Breast epithelium (tissue), 4 donors: ENCODE data around the gene TAS2R31. TPM values are rescaled to one million over a fixed set of nuclear protein-coding genes. Genes with fewer than 3 reads are reported as not detected.
"Not testable (repeated sequence)": the region's sequence is repeated elsewhere in the genome, so short reads cannot be mapped to it uniquely, and the experiment has no call there.

Experiments
- DNase-seq, 2 donors: peaks; one replicate each; pipeline ENCODE4 v3.0.0-alpha.2; 2019; ENCODE audit warnings: low spot score in 2 of 2
- H3K27ac ChIP-seq, 2 donors: fragments of 200-600 bp; sonication (generic) in 1 of 2; one replicate each; pipeline ENCODE4 v1.5.1; 2016 to 2019; ENCODE audit warnings: mild to moderate bottlenecking in 1 of 2
- H3K27me3 ChIP-seq, 2 donors: fragments of 200-600 bp; sonication (generic) in 1 of 2; one replicate each; pipeline versions ENCODE4 v1.5.1 to v1.6.0; 2017 to 2019; ENCODE audit warnings: control low read depth in 1 of 2, mild to moderate bottlenecking in 1 of 2
- H3K36me3 ChIP-seq: fragments of 200-600 bp; one replicate; pipeline ENCODE4 v1.5.1; 2019
- H3K4me1 ChIP-seq, 2 donors: fragments of 200-600 bp; sonication (generic); one replicate each; pipeline ENCODE4 v1.5.1; 2016 to 2019; ENCODE audit warnings: control low read depth in 1 of 2
- H3K4me3 ChIP-seq, 3 donors: fragments of 200-600 bp; sonication (generic); 1 replicate in 2 of 3; 2 replicates in 1 of 3; pipeline ENCODE4 v1.5.1; 2016 to 2019; ENCODE audit warnings: mild to moderate bottlenecking in 3 of 3, moderate library complexity in 2 of 3
- H3K9me3 ChIP-seq, 2 donors: fragments of 200-600 bp; sonication (generic) in 1 of 2; one replicate each; pipeline ENCODE4 v1.5.1; 2016 to 2019; ENCODE audit warnings: control low read depth in 1 of 2
- CTCF ChIP-seq, 3 donors: fragments of 450-650 bp; IDR thresholded peaks; one replicate each; pipeline ENCODE4 v1.5.1; 2016 to 2017; ENCODE audit warnings: antibody characterized with exemption in 3 of 3, mild to moderate bottlenecking in 3 of 3, moderate library complexity in 3 of 3
- POLR2A ChIP-seq: fragments of 450-650 bp; IDR thresholded peaks from one replicate; pipeline ENCODE4 v1.6.1; 2016; ENCODE audit warnings: antibody characterized with exemption, mild to moderate bottlenecking, moderate library complexity
- POLR2AphosphoS5 ChIP-seq, 3 donors: sonication (generic); formaldehyde crosslinking; IDR thresholded peaks; one replicate each; pipeline ENCODE4 v1.6.1; 2017; ENCODE audit warnings: antibody characterized with exemption in 3 of 3
- intact Hi-C: fragments of 100-400 bp; cut with DNase I; formaldehyde crosslinking; loops from one replicate; pipeline ENCODE4 v1.15.1; 2023; ENCODE audit warnings: low total_unique reads
- total RNA-seq, 3 donors: library from RNA; depleted of rRNA; stranded (reverse); fragments of >200 nt; gene quantifications; one replicate each; pipeline ENCODE4 v1.1.0, GENCODE V29; 2016

Gene TAS2R31
- total RNA-seq, 3 donors from 2014 or later, result 6.1 to 8.2 (median 6.9) TPM

GRCh38 chr12:11040162-11040561 lies 9.0 kb upstream of the TAS2R31 start:
- Histone ChIP-seq H3K27ac (no peak overlapping the region), H3K9me3 (no peaks in the 10 kb centered on the region), H3K4me1 (no peaks in the 10 kb centered on the region), H3K27me3 (no peaks in the 10 kb centered on the region), H3K36me3 (no peaks in the 10 kb centered on the region), H3K4me3 (no peak overlapping the region)
- no peak for DNase-seq
- TF ChIP-seq POLR2AphosphoS5 (IDR thresholded peaks at IDR 0.05), result no peak
- TF ChIP-seq CTCF (IDR thresholded peaks at IDR 0.05), result no peak
- TF ChIP-seq POLR2A, result no peak
- intact Hi-C loops, result no loop called here

GRCh38 chr12:11039171-11039570 lies 8.0 kb upstream of the TAS2R31 start:
- H3K4me3 ChIP-seq, result no peak overlapping the region
- DNase-seq, result no peak
- H3K36me3 ChIP-seq, result no peaks in the 10 kb centered on the region
- no peaks in the 10 kb centered on the region for H3K9me3 ChIP-seq
- TF ChIP-seq CTCF (IDR thresholded peaks at IDR 0.05) (no peak), POLR2A (no peak)
- H3K4me1 ChIP-seq, result no peaks in the 10 kb centered on the region
- no peaks in the 10 kb centered on the region for H3K27me3 ChIP-seq
- intact Hi-C loops, result no loop called here
- no peak overlapping the region for H3K27ac ChIP-seq

GRCh38 chr12:11033959-11034358 lies 2.8 kb upstream of the TAS2R31 start:
- H3K27ac ChIP-seq, H3K4me3 ChIP-seq, H3K9me3 ChIP-seq, H3K27me3 ChIP-seq, H3K4me1 ChIP-seq, DNase-seq, intact Hi-C loops, H3K36me3 ChIP-seq: not testable (repeated sequence)

GRCh38 chr12:11026118-11026517 lies 5.1 kb downstream of the TAS2R31 start:
- H3K27me3 ChIP-seq, result no peaks in the 10 kb centered on the region
- H3K27ac ChIP-seq, result no peak overlapping the region
- no peak overlapping the region for H3K4me3 ChIP-seq
- intact Hi-C loops, result no loop called here
- DNase-seq, result no peak
- no peaks in the 10 kb centered on the region for H3K4me1 ChIP-seq
- H3K36me3 ChIP-seq, result no peaks in the 10 kb centered on the region
- no peaks in the 10 kb centered on the region for H3K9me3 ChIP-seq
- TF ChIP-seq POLR2AphosphoS5 (IDR thresholded peaks at IDR 0.05), result no peak
- TF ChIP-seq POLR2A, result no peak
- no peak for TF ChIP-seq CTCF (IDR thresholded peaks at IDR 0.05)

- Histone ChIP-seq H3K27me3 (no peaks in the 10 kb centered on the region), H3K9me3 (no peaks in the 10 kb centered on the region), H3K27ac (no peak overlapping the region), H3K4me3 (no peak overlapping the region), H3K4me1 (no peaks in the 10 kb centered on the region), H3K36me3 (no peaks in the 10 kb centered on the region)
- TF ChIP-seq POLR2A (no peak), CTCF (IDR thresholded peaks at IDR 0.05) (no peak), POLR2AphosphoS5 (IDR thresholded peaks at IDR 0.05) (no peak)
- DNase-seq, result no peak
- intact Hi-C loops, result no loop called here
These were observed 7.8 kb downstream of the TAS2R31 start for GRCh38 chr12:11023387-11023786.

GRCh38 chr12:11022520-11022919 lies 8.7 kb downstream of the TAS2R31 start, which contains the start of gene TAS2R19:
TSS of gene TAS2R19 (minus strand) at chr12:11022620. CDS start at chr12:11022571, 49 bp downstream.
- intact Hi-C loops, result no loop called here
- H3K27me3 ChIP-seq, result no peaks in the 10 kb centered on the region
- H3K9me3 ChIP-seq, result no peaks in the 10 kb centered on the region
- H3K4me3 ChIP-seq, result no peak within 1 kb of the TSS
- no peak for DNase-seq
- no peak within 1 kb of the TSS for H3K27ac ChIP-seq
- no peaks in the 10 kb centered on the region for H3K36me3 ChIP-seq
- H3K4me1 ChIP-seq, result no peaks in the 10 kb centered on the region
- TF ChIP-seq POLR2AphosphoS5 (IDR thresholded peaks at IDR 0.05), result no peak
